ENCODE measurements around the gene BRD3OS.

BRD3OS gene

GRCh38 chr9:134061019-134061687 lies 35.9 kb downstream of the BRD3OS start:
- H3K9me3 Mint-ChIP-seq, result no peaks in the 10 kb centered on the region
- no peak overlapping the region for H3K27ac Mint-ChIP-seq
- peaks cover 5% of the 10 kb centered on the region for H3K36me3 Mint-ChIP-seq (ENCODE audit: low read depth)
- DNase-seq (ENCODE audit: low spot score), result no peak
- H3K27me3 Mint-ChIP-seq (ENCODE audit: low read depth), result no peaks in the 10 kb centered on the region
- H3K4me3 Mint-ChIP-seq, result no peak overlapping the region
- peaks cover 15% of the 10 kb centered on the region for H3K4me1 Mint-ChIP-seq (ENCODE audit: low read depth)

GRCh38 chr9:134061688-134062371 lies 36.5 kb downstream of the BRD3OS start:
- no peaks in the 10 kb centered on the region for H3K9me3 Mint-ChIP-seq
- H3K4me3 Mint-ChIP-seq, result no peak overlapping the region
- no peaks in the 10 kb centered on the region for H3K27me3 Mint-ChIP-seq (ENCODE audit: low read depth)
- peaks cover 20% of the 10 kb centered on the region for H3K4me1 Mint-ChIP-seq (ENCODE audit: low read depth)
- H3K27ac Mint-ChIP-seq, result no peak overlapping the region
- H3K36me3 Mint-ChIP-seq (ENCODE audit: low read depth), result peaks cover 5% of the 10 kb centered on the region
- DNase-seq (ENCODE audit: low spot score), result no peak

GRCh38 chr9:134062461-134063087 lies 37.3 kb downstream of the BRD3OS start:
- Mint-ChIP-seq H3K9me3 (no peaks in the 10 kb centered on the region), H3K27ac (no peak overlapping the region), H3K4me3 (no peak overlapping the region), H3K36me3 (ENCODE audit: low read depth) (peaks cover 5% of the 10 kb centered on the region), H3K4me1 (ENCODE audit: low read depth) (peaks cover 20% of the 10 kb centered on the region), H3K27me3 (ENCODE audit: low read depth) (no peaks in the 10 kb centered on the region)
- no peak for DNase-seq (ENCODE audit: low spot score)

GRCh38 chr9:134063088-134063570 lies 37.8 kb downstream of the BRD3OS start:
- H3K27me3 Mint-ChIP-seq (ENCODE audit: low read depth), result no peaks in the 10 kb centered on the region
- no peaks in the 10 kb centered on the region for H3K9me3 Mint-ChIP-seq
- peaks cover 5% of the 10 kb centered on the region for H3K36me3 Mint-ChIP-seq (ENCODE audit: low read depth)
- H3K4me1 Mint-ChIP-seq (ENCODE audit: low read depth), result peaks cover 20% of the 10 kb centered on the region
- no peak for DNase-seq (ENCODE audit: low spot score)
- H3K4me3 Mint-ChIP-seq, result no peak overlapping the region
- H3K27ac Mint-ChIP-seq, result no peak overlapping the region

- H3K9me3 Mint-ChIP-seq, result no peaks in the 10 kb centered on the region
- no peak overlapping the region for H3K4me3 Mint-ChIP-seq
- DNase-seq (ENCODE audit: low spot score), result no peak
- H3K36me3 Mint-ChIP-seq (ENCODE audit: low read depth), result peaks cover 5% of the 10 kb centered on the region
- H3K4me1 Mint-ChIP-seq (ENCODE audit: low read depth), result peaks cover 20% of the 10 kb centered on the region
- no peaks in the 10 kb centered on the region for H3K27me3 Mint-ChIP-seq (ENCODE audit: low read depth)
- H3K27ac Mint-ChIP-seq, result no peak overlapping the region
These were observed 38.5 kb downstream of the BRD3OS start for GRCh38 chr9:134063571-134064450.

GRCh38 chr9:134064711-134065110 lies 39.4 kb downstream of the BRD3OS start:
- peaks cover 5% of the 10 kb centered on the region for H3K36me3 Mint-ChIP-seq (ENCODE audit: low read depth)
- no peak for DNase-seq (ENCODE audit: low spot score)
- peaks cover 20% of the 10 kb centered on the region for H3K4me1 Mint-ChIP-seq (ENCODE audit: low read depth)
- H3K4me3 Mint-ChIP-seq, result peak overlapping the region; percentile 93
- no peaks in the 10 kb centered on the region for H3K9me3 Mint-ChIP-seq
- H3K27me3 Mint-ChIP-seq (ENCODE audit: low read depth), result peaks cover 9% of the 10 kb centered on the region
- no peak overlapping the region for H3K27ac Mint-ChIP-seq

- no peaks in the 10 kb centered on the region for H3K9me3 Mint-ChIP-seq
- peak overlapping the region; percentile 97 for H3K27ac Mint-ChIP-seq
- peak overlapping the region; percentile 93 for H3K4me3 Mint-ChIP-seq
- peaks cover 18% of the 10 kb centered on the region for H3K27me3 Mint-ChIP-seq (ENCODE audit: low read depth)
- peaks cover 14% of the 10 kb centered on the region for H3K4me1 Mint-ChIP-seq (ENCODE audit: low read depth)
- DNase-seq (ENCODE audit: low spot score), result peak; percentile 76
- H3K36me3 Mint-ChIP-seq (ENCODE audit: low read depth), result peaks cover 5% of the 10 kb centered on the region
These were observed 40.5 kb downstream of the BRD3OS start for GRCh38 chr9:134065612-134066419.

- peaks cover 5% of the 10 kb centered on the region for H3K36me3 Mint-ChIP-seq (ENCODE audit: low read depth)
- H3K27ac Mint-ChIP-seq, result peak overlapping the region; percentile 97
- H3K4me1 Mint-ChIP-seq (ENCODE audit: low read depth), result peaks cover 14% of the 10 kb centered on the region
- H3K27me3 Mint-ChIP-seq (ENCODE audit: low read depth), result peaks cover 24% of the 10 kb centered on the region
- peak overlapping the region; percentile 93 for H3K4me3 Mint-ChIP-seq
- H3K9me3 Mint-ChIP-seq, result no peaks in the 10 kb centered on the region
- DNase-seq (ENCODE audit: low spot score), result no peak
These were observed 41.2 kb downstream of the BRD3OS start for GRCh38 chr9:134066526-134066912.

GRCh38 chr9:134066913-134067851 lies 41.9 kb downstream of the BRD3OS start:
- Mint-ChIP-seq H3K27ac (peak overlapping the region; percentile 85), H3K9me3 (no peaks in the 10 kb centered on the region), H3K27me3 (ENCODE audit: low read depth) (peaks cover 26% of the 10 kb centered on the region), H3K4me1 (ENCODE audit: low read depth) (peaks cover 14% of the 10 kb centered on the region), H3K36me3 (ENCODE audit: low read depth) (peaks cover 5% of the 10 kb centered on the region), H3K4me3 (peak overlapping the region; percentile 93)
- DNase-seq (ENCODE audit: low spot score), result peak; percentile 35

- H3K27me3 Mint-ChIP-seq (ENCODE audit: low read depth), result peaks cover 26% of the 10 kb centered on the region
- H3K27ac Mint-ChIP-seq, result peak within 1 kb of the TSS; percentile 94
- peaks cover 14% of the 10 kb centered on the region for H3K4me1 Mint-ChIP-seq (ENCODE audit: low read depth)
- peak within 1 kb of the TSS; percentile 93 for H3K4me3 Mint-ChIP-seq
- peaks cover 5% of the 10 kb centered on the region for H3K36me3 Mint-ChIP-seq (ENCODE audit: low read depth)
- DNase-seq (ENCODE audit: low spot score), result peak; percentile 85
- H3K9me3 Mint-ChIP-seq, result no peaks in the 10 kb centered on the region
These were observed 42.8 kb downstream of the BRD3OS start, which contains the start of gene BRD3 for GRCh38 chr9:134067904-134068743. Gene BRD3 (minus strand): TSS chr9:134068026. CDS start chr9:134053477, 14,549 bp downstream.

- peak overlapping the region; percentile 94 for H3K27ac Mint-ChIP-seq
- H3K9me3 Mint-ChIP-seq, result no peaks in the 10 kb centered on the region
- peaks cover 14% of the 10 kb centered on the region for H3K4me1 Mint-ChIP-seq (ENCODE audit: low read depth)
- H3K36me3 Mint-ChIP-seq (ENCODE audit: low read depth), result peaks cover 3% of the 10 kb centered on the region
- peaks cover 26% of the 10 kb centered on the region for H3K27me3 Mint-ChIP-seq (ENCODE audit: low read depth)
- DNase-seq (ENCODE audit: low spot score), result no peak
- peak overlapping the region; percentile 85 for H3K4me3 Mint-ChIP-seq
These were observed 43.6 kb downstream of the BRD3OS start for GRCh38 chr9:134068744-134069479.
